NCI-H226 (cell line): ENCODE data around the gene CHAT.

Source experiments
- DNase-seq: peaks from one replicate; pipeline ENCODE4 v3.0.0-alpha.2; 2015

Gene CHAT

GRCh38 chr10:49597426-49598163 lies 16.2 kb upstream of the CHAT start:
- no peak for DNase-seq

GRCh38 chr10:49598164-49598856 lies 15.5 kb upstream of the CHAT start:
- no peak for DNase-seq

- peak; percentile 53 for DNase-seq
Observed at GRCh38 chr10:49598986-49599385, 14.9 kb upstream of the CHAT start.

- no peak for DNase-seq
Observed at GRCh38 chr10:49599546-49599945, 14.3 kb upstream of the CHAT start.

- DNase-seq, result no peak
Observed at GRCh38 chr10:49600046-49600445, 13.8 kb upstream of the CHAT start.

GRCh38 chr10:49600781-49601400 lies 12.9 kb upstream of the CHAT start:
- DNase-seq, result peak; percentile 35

GRCh38 chr10:49601857-49602256 lies 12.0 kb upstream of the CHAT start:
- peak; percentile 32 for DNase-seq

- no peak for DNase-seq
Observed at GRCh38 chr10:49602380-49603023, 11.3 kb upstream of the CHAT start.

GRCh38 chr10:49605216-49605938 lies 8.5 kb upstream of the CHAT start:
- no peak for DNase-seq

- no peak for DNase-seq
Observed at GRCh38 chr10:49605939-49606509, 7.8 kb upstream of the CHAT start.

- peak; percentile 86 for DNase-seq
Observed at GRCh38 chr10:49606981-49607535, 6.8 kb upstream of the CHAT start.

GRCh38 chr10:49608166-49609005 lies 5.5 kb upstream of the CHAT start:
- no peak for DNase-seq

- DNase-seq, result no peak
Observed at GRCh38 chr10:49609006-49609282, 4.9 kb upstream of the CHAT start.

- no peak for DNase-seq
Observed at GRCh38 chr10:49609283-49610113, 4.3 kb upstream of the CHAT start.

- no peak for DNase-seq
Observed at GRCh38 chr10:49610114-49610457, 3.8 kb upstream of the CHAT start, which contains the start of gene SLC18A3. TSS of gene SLC18A3 (plus strand) at chr10:49610310. CDS start at chr10:49610741, 431 bp downstream.

- DNase-seq, result no peak
Observed at GRCh38 chr10:49610458-49611165, 3.2 kb upstream of the CHAT start.

GRCh38 chr10:49611166-49611815 lies 2.5 kb upstream of the CHAT start:
- DNase-seq, result no peak

- DNase-seq, result no peak
Observed at GRCh38 chr10:49611816-49612512, 1.9 kb upstream of the CHAT start.
